Skeletal muscle satellite cell (primary cell): Measurements from ENCODE around the gene CNNM1.

Experiments
- H3K27me3 ChIP-seq: 2 replicates; pipeline ENCODE4 v1.7.0; 2013; ENCODE audit warnings: low read length; ENCODE audit not compliant: control insufficient read depth, insufficient read depth
- H3K36me3 ChIP-seq: 2 replicates; pipeline ENCODE4 v1.7.0; 2013; ENCODE audit warnings: mild to moderate bottlenecking, control low read depth, low read length; ENCODE audit not compliant: insufficient read depth
- H3K4me1 ChIP-seq: 2 replicates; pipeline ENCODE4 v1.7.0; 2013; ENCODE audit warnings: low read length; ENCODE audit not compliant: control insufficient read depth, insufficient read depth
- H3K4me2 ChIP-seq: 2 replicates; pipeline ENCODE4 v1.7.0; 2013; ENCODE audit warnings: mild to moderate bottlenecking, low read length
- H3K4me3 ChIP-seq: 2 replicates; pipeline ENCODE4 v1.7.0; 2013; ENCODE audit warnings: low read length
- H3K9ac ChIP-seq: 2 replicates; pipeline ENCODE4 v1.7.0; 2013; ENCODE audit warnings: mild to moderate bottlenecking, low read depth, low read length, moderate library complexity
- H3K9me3 ChIP-seq: replicated peaks from 2 replicates; pipeline ENCODE4 v1.7.0; 2013; ENCODE audit warnings: mild to moderate bottlenecking, control low read depth, low read length

CNNM1 gene

GRCh38 chr10:99374972-99375371, 45.8 kb downstream of the CNNM1 start:
- H3K4me1 ChIP-seq, result no peaks in the 10 kb centered on the region
- no peaks in the 10 kb centered on the region for H3K9me3 ChIP-seq
- H3K4me3 ChIP-seq, result no peak overlapping the region
- H3K36me3 ChIP-seq, result no peaks in the 10 kb centered on the region
- peaks cover 18% of the 10 kb centered on the region for H3K27me3 ChIP-seq
- no peak overlapping the region for H3K4me2 ChIP-seq
- no peak overlapping the region for H3K9ac ChIP-seq

- Histone ChIP-seq H3K36me3 (no peaks in the 10 kb centered on the region), H3K4me3 (no peak overlapping the region), H3K4me1 (no peaks in the 10 kb centered on the region), H3K9me3 (no peaks in the 10 kb centered on the region), H3K9ac (no peak overlapping the region), H3K27me3 (peaks cover 18% of the 10 kb centered on the region), H3K4me2 (no peak overlapping the region)
Measured at GRCh38 chr10:99375426-99375825, 46.3 kb downstream of the CNNM1 start.

- Histone ChIP-seq H3K4me1 (no peaks in the 10 kb centered on the region), H3K9me3 (no peaks in the 10 kb centered on the region), H3K9ac (no peak overlapping the region), H3K36me3 (no peaks in the 10 kb centered on the region), H3K27me3 (peaks cover 27% of the 10 kb centered on the region), H3K4me2 (no peak overlapping the region), H3K4me3 (no peak overlapping the region)
Measured at GRCh38 chr10:99382176-99382575, 53.0 kb downstream of the CNNM1 start.

GRCh38 chr10:99387071-99387470, 57.9 kb downstream of the CNNM1 start:
- Histone ChIP-seq H3K4me3 (no peak overlapping the region), H3K27me3 (peaks cover 29% of the 10 kb centered on the region), H3K4me2 (no peak overlapping the region), H3K4me1 (no peaks in the 10 kb centered on the region), H3K36me3 (no peaks in the 10 kb centered on the region), H3K9me3 (no peaks in the 10 kb centered on the region), H3K9ac (no peak overlapping the region)

GRCh38 chr10:99387541-99387940, 58.4 kb downstream of the CNNM1 start:
- no peak overlapping the region for H3K4me3 ChIP-seq
- H3K36me3 ChIP-seq, result no peaks in the 10 kb centered on the region
- no peak overlapping the region for H3K4me2 ChIP-seq
- no peaks in the 10 kb centered on the region for H3K9me3 ChIP-seq
- H3K27me3 ChIP-seq, result peaks cover 29% of the 10 kb centered on the region
- H3K9ac ChIP-seq, result no peak overlapping the region
- peaks cover under 1% of the 10 kb centered on the region for H3K4me1 ChIP-seq

- no peaks in the 10 kb centered on the region for H3K36me3 ChIP-seq
- H3K4me3 ChIP-seq, result no peak overlapping the region
- peaks cover 18% of the 10 kb centered on the region for H3K27me3 ChIP-seq
- no peak overlapping the region for H3K9ac ChIP-seq
- H3K4me2 ChIP-seq, result no peak overlapping the region
- H3K9me3 ChIP-seq, result no peaks in the 10 kb centered on the region
- peaks cover 7% of the 10 kb centered on the region for H3K4me1 ChIP-seq
Measured at GRCh38 chr10:99389729-99390480, 60.7 kb downstream of the CNNM1 start.

GRCh38 chr10:99391346-99391745, 62.2 kb downstream of the CNNM1 start:
- Histone ChIP-seq H3K9me3 (no peaks in the 10 kb centered on the region), H3K36me3 (no peaks in the 10 kb centered on the region), H3K9ac (no peak overlapping the region), H3K4me2 (no peak overlapping the region), H3K27me3 (peaks cover 9% of the 10 kb centered on the region), H3K4me1 (peaks cover 20% of the 10 kb centered on the region), H3K4me3 (no peak overlapping the region)

GRCh38 chr10:99393036-99393435, 63.9 kb downstream of the CNNM1 start:
- peaks cover 27% of the 10 kb centered on the region for H3K4me1 ChIP-seq
- H3K27me3 ChIP-seq, result peaks cover 4% of the 10 kb centered on the region
- no peaks in the 10 kb centered on the region for H3K9me3 ChIP-seq
- peak overlapping the region; percentile 71 for H3K4me2 ChIP-seq
- H3K36me3 ChIP-seq, result peaks cover 2% of the 10 kb centered on the region
- no peak overlapping the region for H3K4me3 ChIP-seq
- no peak overlapping the region for H3K9ac ChIP-seq

GRCh38 chr10:99393683-99394082, 64.5 kb downstream of the CNNM1 start:
- Histone ChIP-seq H3K4me1 (peaks cover 27% of the 10 kb centered on the region), H3K4me3 (no peak overlapping the region), H3K36me3 (peaks cover 3% of the 10 kb centered on the region), H3K9me3 (no peaks in the 10 kb centered on the region), H3K9ac (no peak overlapping the region), H3K27me3 (peaks cover 4% of the 10 kb centered on the region), H3K4me2 (no peak overlapping the region)

- no peak overlapping the region for H3K4me3 ChIP-seq
- no peak overlapping the region for H3K4me2 ChIP-seq
- peaks cover 4% of the 10 kb centered on the region for H3K27me3 ChIP-seq
- H3K9ac ChIP-seq, result no peak overlapping the region
- no peaks in the 10 kb centered on the region for H3K9me3 ChIP-seq
- peaks cover 27% of the 10 kb centered on the region for H3K4me1 ChIP-seq
- H3K36me3 ChIP-seq, result peaks cover 3% of the 10 kb centered on the region
Measured at GRCh38 chr10:99394256-99394655, 65.1 kb downstream of the CNNM1 start.

GRCh38 chr10:99394761-99395386, 65.7 kb downstream of the CNNM1 start:
- peaks cover 27% of the 10 kb centered on the region for H3K4me1 ChIP-seq
- H3K9me3 ChIP-seq, result no peaks in the 10 kb centered on the region
- H3K9ac ChIP-seq, result no peak overlapping the region
- H3K36me3 ChIP-seq, result peaks cover 3% of the 10 kb centered on the region
- no peak overlapping the region for H3K4me3 ChIP-seq
- peaks cover 4% of the 10 kb centered on the region for H3K27me3 ChIP-seq
- H3K4me2 ChIP-seq, result no peak overlapping the region
